Stomach (tissue), 9 donors: ENCODE results near the gene ITGAV. TPM values are rescaled to one million over a fixed set of nuclear protein-coding genes. Genes with fewer than 3 reads are reported as not detected.

Experiments used
- DNase-seq, 2 donors: peaks; one replicate each; pipeline versions ENCODE4 v3.0.0 to v3.0.0-alpha.2; 2013 to 2019
- H3K27ac ChIP-seq, 5 donors: fragments of 200-600 bp in 4 of 5; sonication (generic) in 4 of 5; one replicate each; pipeline ENCODE4 v1.5.1; 2013 to 2019; ENCODE audit warnings: mild to moderate bottlenecking in 1 of 5, moderate library complexity in 1 of 5
- H3K27me3 ChIP-seq, 3 donors: fragments of 200-600 bp; sonication (generic); one replicate each; pipeline ENCODE4 v1.5.1; 2017 to 2019; ENCODE audit warnings: mixed run types in 1 of 3
- H3K36me3 ChIP-seq, 4 donors: fragments of 200-600 bp; sonication (generic); 1 replicate in 3 of 4; 2 replicates in 1 of 4; pipeline ENCODE4 v1.5.1; 2016 to 2019
- H3K4me1 ChIP-seq, 4 donors: fragments of 200-600 bp; sonication (generic); one replicate each; pipeline ENCODE4 v1.5.1; 2016 to 2019
- H3K4me3 ChIP-seq, 4 donors: fragments of 200-600 bp; sonication (generic) in 3 of 4; one replicate each; pipeline ENCODE4 v1.5.1; 2016 to 2019; ENCODE audit warnings: mild to moderate bottlenecking in 1 of 4
- H3K9me3 ChIP-seq, 4 donors: fragments of 200-600 bp; sonication (generic); one replicate each; pipeline ENCODE4 v1.5.1; 2016 to 2019
- CTCF ChIP-seq, 7 experiments: fragments of 450-650 bp in 4 of 7; fragments of 200-600 bp in 3 of 7; sonication (generic) in 3 of 7; IDR thresholded peaks; one replicate each; pipeline ENCODE4 v1.5.1; 2016 to 2019; ENCODE audit warnings: antibody characterized with exemption in 7 of 7, control low read depth in 2 of 7, mild to moderate bottlenecking in 1 of 7
- EP300 ChIP-seq: sonication (generic); formaldehyde crosslinking; IDR thresholded peaks from one replicate; pipeline ENCODE4 v1.6.1; 2017; ENCODE audit warnings: antibody characterized with exemption
- POLR2A ChIP-seq, 4 donors: fragments of 450-650 bp; IDR thresholded peaks; one replicate each; pipeline ENCODE4 v1.6.1; 2016; ENCODE audit warnings: antibody characterized with exemption in 4 of 4, control low read depth in 2 of 4, mild to moderate bottlenecking in 1 of 4, moderate library complexity in 1 of 4
- POLR2AphosphoS5 ChIP-seq, 3 donors: sonication (generic); formaldehyde crosslinking; IDR thresholded peaks; one replicate each; pipeline ENCODE4 v1.6.1; 2016; ENCODE audit warnings: antibody characterized with exemption in 3 of 3
- WGBS, 5 donors: extraction: QIAGEN DNeasy Blood & Tissue Kit in 3 of 5; methylation state at CpG; one replicate each; pipeline versions ENCODE4 v1.1.5 to v1.1.7; 2013 to 2018; 5-methylcytosine and 5-hydroxymethylcytosine counted together
- intact Hi-C: fragments of 100-400 bp; cut with DNase I; formaldehyde crosslinking; loops from one replicate; pipeline ENCODE4 v1.15.1; 2023; ENCODE audit warnings: low total_unique reads
- polyA plus RNA-seq, 3 donors: library from polyadenylated mRNA; stranded (reverse); fragments of 200-250 nt; gene quantifications; one replicate each; pipeline ENCODE4 v1.2.3, GENCODE V29; 2013
- total RNA-seq, 5 donors: library from RNA; depleted of rRNA; stranded (reverse); fragments of >200 nt; gene quantifications; one replicate each; pipeline versions ENCODE4 v1.1.0 to v1.2.3, GENCODE V29; 2014 to 2016
- donor health status: healthy with polysubstance abuse.
- donor health status: Bipolar disorder and iron deficiency.
- donor health status: healthy.

ITGAV gene
- total and polyA plus RNA-seq, 8 donors: 7.8 to 393 (median 75.5) TPM

GRCh38 chr2:186683341-186683740, 93.5 kb downstream of the ITGAV start:
- 78 to 88% (median 85%) methylated on average over 4 of the region's 4 CpGs for whole genome bisulfite sequencing, 5 donors
- intact Hi-C loops: no loop called here
- H3K4me3 ChIP-seq: no peak overlapping the region
- no peaks in the 10 kb centered on the region for H3K4me1 ChIP-seq
- no peak overlapping the region for H3K27ac ChIP-seq
- H3K36me3 ChIP-seq: peaks cover 1 to 27% (median 20%) of the 10 kb centered on the region in 4 donors
- H3K9me3 ChIP-seq: peaks cover 0 to 11% (median 8%) of the 10 kb centered on the region in 4 donors
- peak in 1 of 2 donors; percentile 17 for DNase-seq
- TF ChIP-seq POLR2AphosphoS5 (IDR thresholded peaks at IDR 0.05): no peak
- no peak for TF ChIP-seq CTCF (IDR thresholded peaks at IDR 0.05)
- no peak for TF ChIP-seq POLR2A (IDR thresholded peaks at IDR 0.05)
- TF ChIP-seq EP300: no peak
- no peaks in the 10 kb centered on the region for H3K27me3 ChIP-seq

DNA sequence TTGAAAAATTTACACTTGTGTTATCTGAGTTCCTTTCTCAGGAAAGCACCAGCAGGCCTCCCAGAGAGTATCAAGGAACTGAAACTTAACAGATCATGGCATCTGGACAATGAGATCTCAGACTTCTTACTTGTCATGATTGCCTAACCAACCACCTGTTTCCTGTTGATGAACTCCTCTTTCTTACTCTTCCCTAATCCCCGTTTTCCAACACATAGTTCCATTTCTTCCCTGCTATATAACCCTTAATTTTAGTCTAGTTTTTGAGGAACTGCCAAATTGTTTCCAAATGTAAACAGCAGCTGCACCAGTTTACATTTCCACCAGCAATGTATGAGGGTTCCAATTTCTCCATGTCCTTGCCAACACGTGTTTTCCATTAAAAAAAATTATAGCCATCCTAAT, 98.0 kb downstream of the ITGAV start:
- Histone ChIP-seq H3K4me1 (no peaks in the 10 kb centered on the region), H3K36me3 (no peaks in the 10 kb centered on the region), H3K9me3 (peaks cover 0 to 11% (median 8%) of the 10 kb centered on the region in 4 donors), H3K27ac (no peak overlapping the region), H3K27me3 (no peaks in the 10 kb centered on the region), H3K4me3 (no peak overlapping the region)
- TF ChIP-seq EP300: no peak
- 52 to 76% (median 66%) methylated on average over 2 of the region's 2 CpGs for WGBS, 5 donors
- intact Hi-C loops: no loop called here
- peak in 1 of 2 donors; percentile 4 for DNase-seq

DNA sequence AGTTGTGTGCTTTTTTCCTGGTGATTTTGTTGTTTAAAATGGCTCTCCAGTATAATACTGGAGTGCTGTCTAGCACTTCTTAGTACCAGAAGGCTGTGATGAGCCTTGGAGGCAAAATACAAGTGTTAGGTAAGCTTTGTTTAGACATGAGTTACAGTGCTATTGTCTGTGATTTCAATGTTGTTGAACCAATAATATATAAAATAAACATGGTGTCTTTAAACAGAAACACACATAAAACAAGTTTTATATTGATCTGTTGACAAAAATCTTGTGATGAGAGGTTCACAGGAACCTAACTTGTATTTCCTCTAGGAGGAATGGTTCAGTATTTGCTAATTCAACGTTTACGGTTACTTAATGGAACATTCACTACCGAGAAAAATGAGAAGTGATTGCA, 99.0 kb downstream of the ITGAV start:
- peaks cover 0 to 11% (median 8%) of the 10 kb centered on the region in 4 donors for H3K9me3 ChIP-seq
- H3K27me3 ChIP-seq: peaks cover 0 to 3% (median 3%) of the 10 kb centered on the region in 3 donors
- no peaks in the 10 kb centered on the region for H3K36me3 ChIP-seq
- DNase-seq: no peak
- WGBS, 5 donors: 78 to 87% (median 81%) methylated on average over 3 of the region's 3 CpGs
- no peak overlapping the region for H3K27ac ChIP-seq
- peaks cover 0 to 8% (median 4%) of the 10 kb centered on the region in 4 donors for H3K4me1 ChIP-seq
- TF ChIP-seq POLR2AphosphoS5 (IDR thresholded peaks at IDR 0.05) (no peak), CTCF (IDR thresholded peaks at IDR 0.05) (no peak), EP300 (no peak), POLR2A (IDR thresholded peaks at IDR 0.05) (no peak)
- intact Hi-C loops: no loop called here
- no peak overlapping the region for H3K4me3 ChIP-seq

DNA sequence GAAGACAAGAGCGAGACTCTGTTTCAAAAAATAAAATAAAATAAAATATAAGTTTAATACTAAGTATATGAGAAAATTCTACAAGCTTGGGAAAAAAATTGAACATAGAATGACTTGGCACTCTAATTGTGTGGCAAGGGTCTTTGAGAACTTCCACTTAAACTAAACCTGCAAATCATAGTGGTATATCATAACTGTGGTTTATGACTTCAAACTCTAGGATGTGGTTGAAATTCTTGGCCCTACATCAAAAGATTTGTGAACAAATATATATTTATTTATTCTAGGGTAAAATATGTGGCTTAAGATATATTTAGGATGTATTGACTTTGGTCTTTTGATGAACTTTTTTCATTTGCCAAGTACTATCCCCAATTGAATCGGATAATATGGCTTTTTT, 100.9 kb downstream of the ITGAV start:
- H3K4me3 ChIP-seq: no peak overlapping the region
- peaks cover 0 to 22% (median 15%) of the 10 kb centered on the region in 4 donors for H3K4me1 ChIP-seq
- TF ChIP-seq EP300 (no peak), POLR2A (IDR thresholded peaks at IDR 0.05) (no peak), CTCF (IDR thresholded peaks at IDR 0.05) (no peak), POLR2AphosphoS5 (IDR thresholded peaks at IDR 0.05) (no peak)
- intact Hi-C loops: no loop called here
- H3K9me3 ChIP-seq: peaks cover 0 to 11% (median 8%) of the 10 kb centered on the region in 4 donors
- DNase-seq: no peak
- no peak overlapping the region for H3K27ac ChIP-seq
- peaks cover 0 to 14% (median 9%) of the 10 kb centered on the region in 3 donors for H3K27me3 ChIP-seq
- H3K36me3 ChIP-seq: no peaks in the 10 kb centered on the region
- 88 to 100% (median 95%) methylated on average over 2 of the region's 2 CpGs for WGBS, 5 donors

DNA sequence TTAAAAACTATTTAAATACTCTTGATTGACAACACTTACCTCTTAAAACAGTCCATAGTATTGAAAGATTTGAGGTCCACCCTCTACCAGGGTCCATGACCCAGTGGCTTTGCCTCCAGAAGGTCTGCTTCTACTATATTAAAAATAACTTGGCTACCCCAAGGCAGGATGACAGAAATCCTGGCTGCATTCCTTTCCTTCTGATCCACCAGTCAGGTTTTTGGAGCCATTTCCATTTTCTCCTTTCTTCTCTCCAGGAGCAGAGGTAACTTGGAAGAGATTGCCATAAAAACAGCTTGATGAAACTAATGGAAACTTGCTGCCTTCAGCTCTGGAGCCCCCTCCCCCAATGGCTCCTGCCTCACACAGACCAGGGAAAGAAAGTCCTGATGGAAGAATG, 101.4 kb downstream of the ITGAV start:
- no peak for DNase-seq
- TF ChIP-seq CTCF (IDR thresholded peaks at IDR 0.05): no peak
- TF ChIP-seq EP300: no peak
- no peak for TF ChIP-seq POLR2AphosphoS5 (IDR thresholded peaks at IDR 0.05)
- TF ChIP-seq POLR2A (IDR thresholded peaks at IDR 0.05): no peak
- intact Hi-C loops: no loop called here
- H3K36me3 ChIP-seq: no peaks in the 10 kb centered on the region
- peaks cover 0 to 11% (median 8%) of the 10 kb centered on the region in 4 donors for H3K9me3 ChIP-seq
- no peak overlapping the region for H3K27ac ChIP-seq
- H3K4me1 ChIP-seq: peaks cover 0 to 22% (median 15%) of the 10 kb centered on the region in 4 donors
- no peak overlapping the region for H3K4me3 ChIP-seq
- H3K27me3 ChIP-seq: peaks cover 0 to 14% (median 9%) of the 10 kb centered on the region in 3 donors
